ENCODE data around the gene LMCD1. TPM values are rescaled to one million over a fixed set of nuclear protein-coding genes. Genes with fewer than 3 reads are reported as not detected.

Gene LMCD1
- total and polyA plus RNA-seq, 4 donors: 33.6 to 179 (median 98.4) TPM

GRCh38 chr3:8622873-8623691 lies 121.5 kb downstream of the LMCD1 start:
- Histone ChIP-seq H3K36me3 (ENCODE audit: control insufficient read depth in 4 of 4, insufficient read depth in 4 of 4, low read length in 4 of 4) (no peaks in the 10 kb centered on the region), H3K4me3 (no peak overlapping the region), H3K4me1 (ENCODE audit: control insufficient read depth in 5 of 5, insufficient read depth in 5 of 5, low read length in 5 of 5) (peaks cover 0 to 13% (median 2%) of the 10 kb centered on the region in 5 donors), H3K27ac (ENCODE audit: low read depth in 1 of 2, low read length in 1 of 2) (no peak overlapping the region), H3K9me3 (ENCODE audit: control insufficient read depth in 4 of 4, insufficient read depth in 3 of 4, low read length in 3 of 4) (peaks cover 0 to 11% (median 0%) of the 10 kb centered on the region in 4 donors), H3K27me3 (ENCODE audit: control insufficient read depth in 3 of 3, insufficient read depth in 3 of 3, low read length in 2 of 3) (no peaks in the 10 kb centered on the region), H3K9ac (ENCODE audit: insufficient read depth in 1 of 2, low read length in 2 of 2) (no peak overlapping the region)
- WGBS, 2 donors: 34 to 39% methylated on average over 24 of the region's 24 CpGs
- DNase-seq (peak; percentile 84 to 88 (median 86)), ATAC-seq (ENCODE audit: insufficient read depth, low FRiP score) (peak; percentile 83)
- peak; percentile 60 for TF ChIP-seq CTCF (IDR thresholded peaks at IDR 0.05; ENCODE audit: control extremely low read depth, extremely low read depth)

GRCh38 chr3:8623741-8624140 lies 122.1 kb downstream of the LMCD1 start:
- Histone ChIP-seq H3K9me3 (ENCODE audit: control insufficient read depth in 4 of 4, insufficient read depth in 3 of 4, low read length in 3 of 4) (peaks cover 0 to 8% (median 0%) of the 10 kb centered on the region in 4 donors), H3K27me3 (ENCODE audit: control insufficient read depth in 3 of 3, insufficient read depth in 3 of 3, low read length in 2 of 3) (no peaks in the 10 kb centered on the region), H3K4me3 (no peak overlapping the region), H3K4me1 (ENCODE audit: control insufficient read depth in 5 of 5, insufficient read depth in 5 of 5, low read length in 5 of 5) (peaks cover 0 to 13% (median 2%) of the 10 kb centered on the region in 5 donors), H3K27ac (ENCODE audit: low read depth in 1 of 2, low read length in 1 of 2) (no peak overlapping the region), H3K36me3 (ENCODE audit: control insufficient read depth in 4 of 4, insufficient read depth in 4 of 4, low read length in 4 of 4) (no peaks in the 10 kb centered on the region), H3K9ac (ENCODE audit: insufficient read depth in 1 of 2, low read length in 2 of 2) (no peak overlapping the region)
- WGBS, 2 donors: 85 to 87% methylated on average over 14 of the region's 14 CpGs
- TF ChIP-seq CTCF (IDR thresholded peaks at IDR 0.05; ENCODE audit: control extremely low read depth, extremely low read depth): no peak
- ATAC-seq (ENCODE audit: insufficient read depth, low FRiP score) (no peak), DNase-seq (no peak)

Other genes with a start within 250 kb of the LMCD1 start
- gene SSUH2, start 143.0 kb downstream of the LMCD1 start, total RNA-seq: 1 to 10 TPM in 1 of 2 donors, under 1 TPM in 1; 0.43 to 3.4 TPM
- gene SSUH2, start 143.0 kb downstream of the LMCD1 start, polyA plus RNA-seq: under 1 TPM; 0.07 to 0.26 TPM
- gene CAV3, start 232.0 kb downstream of the LMCD1 start, total RNA-seq: not detected
- under 1 TPM; 0.06 to 0.18 TPM for gene CAV3, start 232.0 kb downstream of the LMCD1 start, polyA plus RNA-seq